Activated naive CD4-positive, alpha-beta T cell treated with anti-CD3 and anti-CD28 coated beads for 36 hours (primary cell): ENCODE measurements around the gene PLEKHA6. TPM values are rescaled to one million over a fixed set of nuclear protein-coding genes. Genes with fewer than 3 reads are reported as not detected.

Source experiments
- CTCF ChIA-PET: fragments of 350-600 bp; sonication (Branson Sonifier 250); formaldehyde crosslinking; loops from one replicate; lab custom pipeline; 2021; ENCODE audit warnings: antibody characterized with exemption; lab: Charles Lee
- DNase-seq: peaks from one replicate; pipeline ENCODE4 v3.0.0-alpha.2; 2020
- H3K27ac Mint-ChIP-seq: one replicate; pipeline ENCODE4 v1.8.0; 2021; ENCODE audit warnings: mild to moderate bottlenecking, mixed read lengths
- H3K27me3 Mint-ChIP-seq: one replicate; pipeline ENCODE4 v1.8.0; 2021; ENCODE audit warnings: low read depth, mixed read lengths
- H3K36me3 Mint-ChIP-seq: one replicate; pipeline ENCODE4 v1.8.0; 2021; ENCODE audit warnings: low read depth, mixed read lengths
- H3K4me1 Mint-ChIP-seq: one replicate; pipeline ENCODE4 v1.8.0; 2021; ENCODE audit warnings: low read depth, mixed read lengths
- H3K4me3 Mint-ChIP-seq: one replicate; pipeline ENCODE4 v1.8.0; 2021; ENCODE audit warnings: mild to moderate bottlenecking, moderate library complexity, mixed read lengths
- H3K9me3 Mint-ChIP-seq: one replicate; pipeline ENCODE4 v1.8.0; 2021; ENCODE audit warnings: mixed read lengths
- intact Hi-C: fragments of 100-400 bp; cut with micrococcal nuclease; formaldehyde crosslinking; loops from one replicate; pipeline ENCODE4 v1.15.1; 2023
- total RNA-seq, 2 experiments: library from RNA; stranded (reverse); gene quantifications; one replicate each; pipeline ENCODE4 v1.2.3, GENCODE V29; 2021

The PLEKHA6 gene
- total RNA-seq, 2 experiments from 2014 or later: 0.17 to 0.52 TPM

GRCh38 chr1:204201348-204202040 is 158.2 kb downstream of the PLEKHA6 start:
- Mint-ChIP-seq H3K9me3 (no peaks in the 10 kb centered on the region), H3K4me1 (peaks cover 11% of the 10 kb centered on the region), H3K27me3 (peaks cover 12% of the 10 kb centered on the region), H3K4me3 (no peak overlapping the region), H3K27ac (no peak overlapping the region), H3K36me3 (no peaks in the 10 kb centered on the region)
- DNase-seq: no peak
- intact Hi-C loops: no loop called here
- CTCF ChIA-PET: interaction anchor here (0.8 kb wide), 1 partner anchor 26 kb away, joined by 3 read pairs; no protein-coding TSS in a partner anchor

GRCh38 chr1:204199579-204199978 is 160.2 kb downstream of the PLEKHA6 start:
- Mint-ChIP-seq H3K27ac (no peak overlapping the region), H3K36me3 (no peaks in the 10 kb centered on the region), H3K9me3 (no peaks in the 10 kb centered on the region), H3K27me3 (peaks cover 6% of the 10 kb centered on the region), H3K4me3 (no peak overlapping the region), H3K4me1 (peaks cover 1% of the 10 kb centered on the region)
- intact Hi-C loops: no loop called here
- CTCF ChIA-PET: no interaction called here
- DNase-seq: no peak

- intact Hi-C loops: no loop called here
- H3K27me3 Mint-ChIP-seq: peaks cover 6% of the 10 kb centered on the region
- CTCF ChIA-PET: interaction anchor here (1.0 to 1.5 kb wide), 3 partner anchors 8 to 36 kb away, joined by 3 to 13 read pairs (median 4); no protein-coding TSS in a partner anchor
- DNase-seq: peak; percentile 19
- no peaks in the 10 kb centered on the region for H3K36me3 Mint-ChIP-seq
- no peak overlapping the region for H3K4me3 Mint-ChIP-seq
- H3K4me1 Mint-ChIP-seq: peaks cover 3% of the 10 kb centered on the region
- H3K27ac Mint-ChIP-seq: no peak overlapping the region
- H3K9me3 Mint-ChIP-seq: no peaks in the 10 kb centered on the region
Observed at GRCh38 chr1:204198348-204199340, 161.1 kb downstream of the PLEKHA6 start.

- no peak for DNase-seq
- H3K27me3 Mint-ChIP-seq: peaks cover 10% of the 10 kb centered on the region
- H3K27ac Mint-ChIP-seq: no peak overlapping the region
- CTCF ChIA-PET: no interaction called here
- intact Hi-C loops: no loop called here
- peaks cover 3% of the 10 kb centered on the region for H3K4me1 Mint-ChIP-seq
- H3K9me3 Mint-ChIP-seq: no peaks in the 10 kb centered on the region
- H3K4me3 Mint-ChIP-seq: no peak overlapping the region
- H3K36me3 Mint-ChIP-seq: no peaks in the 10 kb centered on the region
Observed at GRCh38 chr1:204197068-204197467, 162.7 kb downstream of the PLEKHA6 start.

DNA sequence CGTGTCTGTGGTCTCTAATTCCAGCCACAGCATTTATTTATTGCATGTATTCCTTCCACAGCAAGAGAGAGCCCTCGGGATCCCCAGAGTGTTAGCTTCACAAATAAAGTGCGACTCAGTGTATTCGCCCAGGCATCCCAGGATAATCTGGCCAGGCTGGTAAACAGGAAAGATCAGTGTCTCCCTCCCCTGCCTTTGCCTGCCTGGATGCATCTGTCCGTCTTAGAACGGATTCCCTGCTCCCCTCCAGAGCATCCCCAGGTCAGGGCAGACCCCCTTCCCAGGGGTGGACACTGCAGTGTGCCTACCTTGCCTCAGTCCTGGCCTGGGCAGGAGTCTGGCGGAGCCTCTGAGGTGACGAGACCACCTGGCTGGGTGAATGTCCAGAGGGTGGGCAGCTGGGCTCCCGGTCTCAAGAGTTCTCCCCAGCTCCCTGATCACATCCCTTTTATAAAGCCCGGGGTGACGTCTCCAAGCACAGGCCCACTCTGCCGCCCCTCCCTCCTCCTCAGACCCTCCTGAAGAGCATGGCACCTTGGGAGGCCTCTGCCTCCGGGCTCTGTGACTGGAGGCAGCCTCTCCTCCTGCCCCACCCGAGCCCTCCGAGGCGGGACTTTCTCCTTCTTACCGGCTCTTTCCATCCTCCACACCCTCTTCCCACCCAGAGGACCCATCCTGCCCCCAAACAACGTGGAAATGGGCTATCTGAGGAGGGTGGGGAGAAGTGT is 163.5 kb downstream of the PLEKHA6 start, which contains the start of gene KISS1:
TSS of gene KISS1 (minus strand) at position 424 of the 728 bp plus-strand sequence. CDS start 3,615 bp downstream, outside the sequence.
- CTCF ChIA-PET: interaction anchor here (0.6 kb wide), 1 partner anchor 167 kb away, joined by 3 read pairs; no protein-coding TSS in a partner anchor
- Mint-ChIP-seq H3K36me3 (no peaks in the 10 kb centered on the region), H3K27me3 (peaks cover 13% of the 10 kb centered on the region), H3K9me3 (no peaks in the 10 kb centered on the region), H3K4me1 (peaks cover 3% of the 10 kb centered on the region), H3K27ac (no peak within 1 kb of the TSS), H3K4me3 (no peak within 1 kb of the TSS)
- intact Hi-C loops: no loop called here
- DNase-seq: no peak

- Mint-ChIP-seq H3K4me1 (peaks cover 9% of the 10 kb centered on the region), H3K4me3 (no peak overlapping the region), H3K9me3 (no peaks in the 10 kb centered on the region), H3K27ac (no peak overlapping the region), H3K36me3 (no peaks in the 10 kb centered on the region), H3K27me3 (peaks cover 20% of the 10 kb centered on the region)
- DNase-seq: no peak
- CTCF ChIA-PET: interaction anchor here (1.0 to 1.1 kb wide), 2 partner anchors 12 to 66 kb away, joined by 3 to 5 read pairs; no protein-coding TSS in a partner anchor
- intact Hi-C loops: no loop called here
Observed at GRCh38 chr1:204194771-204195170, 165.0 kb downstream of the PLEKHA6 start.

DNA sequence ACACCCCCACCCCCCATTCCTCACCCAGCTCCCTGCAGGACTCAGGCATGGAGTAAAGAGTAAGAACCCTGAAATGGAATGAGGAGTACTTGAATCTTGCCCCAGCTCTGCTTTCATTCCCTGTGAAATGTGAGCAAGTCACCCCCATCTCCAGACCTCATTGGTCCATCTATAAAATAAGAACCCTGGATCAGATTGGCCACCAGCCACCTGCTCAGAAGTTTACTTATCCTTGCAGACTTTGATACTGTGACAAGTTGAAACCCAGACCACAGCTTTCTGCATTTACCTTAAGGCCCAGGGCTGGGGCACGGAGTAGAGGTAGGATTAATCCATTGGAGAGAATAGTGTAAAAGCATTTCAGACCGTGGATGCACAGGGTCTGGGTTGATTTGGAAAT is 165.6 kb downstream of the PLEKHA6 start:
- Mint-ChIP-seq H3K4me3 (no peak overlapping the region), H3K9me3 (no peaks in the 10 kb centered on the region), H3K27me3 (peaks cover 25% of the 10 kb centered on the region), H3K4me1 (peaks cover 16% of the 10 kb centered on the region), H3K36me3 (no peaks in the 10 kb centered on the region), H3K27ac (no peak overlapping the region)
- CTCF ChIA-PET: interaction anchor here (1.0 to 6.0 kb wide), 3 partner anchors 13 to 65 kb away, joined by 3 to 38 read pairs (median 5); no protein-coding TSS in a partner anchor
- intact Hi-C loops: no loop called here
- no peak for DNase-seq

- CTCF ChIA-PET: interaction anchor here (1.0 to 6.0 kb wide), 3 partner anchors 14 to 614 kb away, joined by 3 to 38 read pairs (median 14); no protein-coding TSS in a partner anchor
Observed at GRCh38 chr1:204192589-204193352, 167.0 kb downstream of the PLEKHA6 start.

GRCh38 chr1:204192046-204192445 is 167.7 kb downstream of the PLEKHA6 start:
- no peak overlapping the region for H3K27ac Mint-ChIP-seq
- peaks cover 34% of the 10 kb centered on the region for H3K27me3 Mint-ChIP-seq
- no peaks in the 10 kb centered on the region for H3K9me3 Mint-ChIP-seq
- no peak overlapping the region for H3K4me3 Mint-ChIP-seq
- DNase-seq: no peak
- intact Hi-C loops: no loop called here
- H3K36me3 Mint-ChIP-seq: no peaks in the 10 kb centered on the region
- H3K4me1 Mint-ChIP-seq: peaks cover 22% of the 10 kb centered on the region
- CTCF ChIA-PET: interaction anchor here (0.7 to 6.0 kb wide), 4 partner anchors 15 to 615 kb away, joined by 3 to 38 read pairs (median 8); no protein-coding TSS in a partner anchor

More at GRCh38 chr1:204192589-204193352, 167.0 kb downstream of the PLEKHA6 start:
- no peaks in the 10 kb centered on the region for H3K36me3 Mint-ChIP-seq
- H3K9me3 Mint-ChIP-seq: no peaks in the 10 kb centered on the region
- H3K4me1 Mint-ChIP-seq: peaks cover 22% of the 10 kb centered on the region
- no peak for DNase-seq
- intact Hi-C loops: no loop called here
- H3K4me3 Mint-ChIP-seq: no peak overlapping the region
- no peak overlapping the region for H3K27ac Mint-ChIP-seq
- peaks cover 28% of the 10 kb centered on the region for H3K27me3 Mint-ChIP-seq

DNA sequence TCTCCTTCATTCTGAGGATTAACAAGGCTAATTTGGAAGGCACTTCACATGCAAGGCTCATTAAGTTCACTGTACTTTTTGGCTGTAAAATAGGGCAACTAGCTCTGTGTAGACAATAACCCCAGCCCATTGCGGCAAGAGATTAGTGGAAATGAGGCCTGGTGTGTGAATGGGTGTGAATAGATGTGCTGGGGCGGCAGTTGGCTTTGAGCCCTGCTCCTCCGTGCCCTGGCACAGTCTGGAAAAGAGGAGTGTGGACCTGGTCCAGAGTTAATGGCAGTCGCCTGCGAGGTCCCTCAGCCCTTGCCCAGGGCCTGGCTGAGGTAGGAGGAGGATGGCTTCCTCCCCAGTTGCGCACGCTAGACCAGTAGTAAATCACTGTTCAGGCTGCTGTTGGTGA is 168.3 kb downstream of the PLEKHA6 start:
- no peak for DNase-seq
- intact Hi-C loops: no loop called here
- Mint-ChIP-seq H3K4me3 (no peak overlapping the region), H3K27me3 (peaks cover 38% of the 10 kb centered on the region), H3K27ac (no peak overlapping the region), H3K36me3 (no peaks in the 10 kb centered on the region), H3K9me3 (no peaks in the 10 kb centered on the region), H3K4me1 (peaks cover 22% of the 10 kb centered on the region)
- CTCF ChIA-PET: interaction anchor here (0.5 to 6.0 kb wide), 4 partner anchors 15 to 172 kb away, joined by 3 to 38 read pairs (median 12); no protein-coding TSS in a partner anchor
